Urothelium cell line (cell line): ENCODE data around the gene ELOB.

Experiments used
- DNase-seq: peaks from one replicate; pipeline ENCODE4 v3.0.0; 2011; ENCODE audit warnings: low spot score, mixed read lengths
- FAIRE-seq: peaks from 2 replicates; lab custom pipeline; 2011; peaks lifted over from hg19 to GRCh38; lab: Jason Lieb, UNC

The ELOB gene

GRCh38 chr16:2751577-2752034 lies 25.5 kb downstream of the ELOB start:
- no peak for DNase-seq
- no peak for FAIRE-seq

GRCh38 chr16:2749936-2750335 lies 27.1 kb downstream of the ELOB start:
- no peak for DNase-seq
- FAIRE-seq, result no peak

GRCh38 chr16:2749476-2749875 lies 27.6 kb downstream of the ELOB start:
- no peak for DNase-seq
- no peak for FAIRE-seq

- no peak for DNase-seq
- FAIRE-seq, result no peak
Measured at GRCh38 chr16:2748757-2749455, 28.2 kb downstream of the ELOB start.

- no peak for FAIRE-seq
Measured at GRCh38 chr16:2745961-2746360, 31.1 kb downstream of the ELOB start.

GRCh38 chr16:2745116-2745890 lies 31.8 kb downstream of the ELOB start:
- no peak for FAIRE-seq

More at GRCh38 chr16:2745961-2746360, 31.1 kb downstream of the ELOB start:
- DNase-seq, result no peak

GRCh38 chr16:2744711-2745110 lies 32.4 kb downstream of the ELOB start:
- DNase-seq (no peak), FAIRE-seq (no peak)

More at GRCh38 chr16:2745116-2745890, 31.8 kb downstream of the ELOB start:
- DNase-seq, result no peak

GRCh38 chr16:2743007-2743810 lies 33.9 kb downstream of the ELOB start:
- no peak for DNase-seq
- no peak for FAIRE-seq

GRCh38 chr16:2742323-2743006 lies 34.6 kb downstream of the ELOB start:
- DNase-seq (no peak), FAIRE-seq (no peak)

- FAIRE-seq (no peak), DNase-seq (no peak)
Measured at GRCh38 chr16:2741168-2741567, 35.9 kb downstream of the ELOB start.

- FAIRE-seq (no peak), DNase-seq (no peak)
Measured at GRCh38 chr16:2740476-2740875, 36.6 kb downstream of the ELOB start.

- FAIRE-seq, result no peak
- no peak for DNase-seq
Measured at GRCh38 chr16:2739625-2740430, 37.3 kb downstream of the ELOB start.

GRCh38 chr16:2738615-2739014 lies 38.5 kb downstream of the ELOB start:
- DNase-seq (no peak), FAIRE-seq (no peak)

GRCh38 chr16:2737895-2738418 lies 39.1 kb downstream of the ELOB start:
- no peak for DNase-seq

GRCh38 chr16:2737238-2737605 lies 39.9 kb downstream of the ELOB start:
- DNase-seq (no peak), FAIRE-seq (no peak)

More at GRCh38 chr16:2737895-2738418, 39.1 kb downstream of the ELOB start:
- FAIRE-seq, result no peak

- no peak for DNase-seq
- no peak for FAIRE-seq
Measured at GRCh38 chr16:2736476-2737237, 40.4 kb downstream of the ELOB start.

GRCh38 chr16:2734844-2735515 lies 42.1 kb downstream of the ELOB start:
- FAIRE-seq, result no peak
- DNase-seq, result no peak

GRCh38 chr16:2728034-2728433 lies 49.0 kb downstream of the ELOB start:
- DNase-seq (no peak), FAIRE-seq (no peak)
